Measurements from ENCODE around the gene AURKAIP1. TPM values are rescaled to one million over a fixed set of nuclear protein-coding genes. Genes with fewer than 3 reads are reported as not detected.
A peak's percentile ranks its signal among the peaks of the same experiment; 100 is the strongest.

Gene AURKAIP1
- total and polyA plus RNA-seq, 8 donors = 50.9 to 281 (median 140) TPM

GRCh38 chr1:1399187-1399871, 24.3 kb upstream of the AURKAIP1 start, which contains the start of gene CCNL2:
CCNL2 (minus strand) TSS chr1:1399335; CDS start chr1:1399306, 29 bp downstream.
- TF ChIP-seq EP300 (IDR thresholded peaks at IDR 0.05) (no peak), POLR2AphosphoS5 (IDR thresholded peaks at IDR 0.05) (peak in 2 of 3 donors; percentile 77 to 94), CTCF (IDR thresholded peaks at IDR 0.05) (peak in 5 of 7 experiments; percentile 56 to 81 (median 65)), POLR2A (IDR thresholded peaks at IDR 0.05) (no peak)
- intact Hi-C loops (cut with DNase I; ENCODE audit: low total_unique reads) = no loop called here
- DNase-seq = peak; percentile 99 to 100
- H3K36me3 ChIP-seq = peaks cover 62 to 77% (median 75%) of the 10 kb centered on the region in 4 donors
- peaks cover 26 to 78% (median 59%) of the 10 kb centered on the region in 4 donors for H3K4me1 ChIP-seq
- H3K4me3 ChIP-seq = peak within 1 kb of the TSS; percentile 87 to 100 (median 99)
- WGBS, 5 donors = 0 to 1% (median 0%) methylated on average over 22 to 86 of the region's 86 CpGs
- no peaks in the 10 kb centered on the region for H3K27me3 ChIP-seq
- no peaks in the 10 kb centered on the region for H3K9me3 ChIP-seq
- H3K27ac ChIP-seq = peak within 1 kb of the TSS; percentile 84 to 94 (median 90)

- Histone ChIP-seq H3K4me1 (peaks cover 26 to 75% (median 58%) of the 10 kb centered on the region in 4 donors), H3K27me3 (no peaks in the 10 kb centered on the region), H3K9me3 (no peaks in the 10 kb centered on the region), H3K27ac (peak overlapping the region; percentile 81 to 94 (median 90)), H3K4me3 (peak overlapping the region; percentile 87 to 100 (median 99)), H3K36me3 (peaks cover 63 to 77% (median 75%) of the 10 kb centered on the region in 4 donors)
- no peak for DNase-seq
- TF ChIP-seq CTCF (IDR thresholded peaks at IDR 0.05) (no peak), POLR2A (IDR thresholded peaks at IDR 0.05) (no peak), EP300 (IDR thresholded peaks at IDR 0.05) (no peak), POLR2AphosphoS5 (IDR thresholded peaks at IDR 0.05) (no peak)
- 0 to 1% (median 0%) methylated on average over 5 to 54 of the region's 54 CpGs for WGBS, 5 donors
- intact Hi-C loops (cut with DNase I; ENCODE audit: low total_unique reads) = no loop called here
Observed at GRCh38 chr1:1398677-1399186, 23.7 kb upstream of the AURKAIP1 start.

- Histone ChIP-seq H3K4me1 (peaks cover 26 to 67% (median 59%) of the 10 kb centered on the region in 4 donors), H3K4me3 (peak overlapping the region; percentile 87 to 100 (median 99)), H3K36me3 (peaks cover 64 to 77% (median 75%) of the 10 kb centered on the region in 4 donors), H3K9me3 (no peaks in the 10 kb centered on the region), H3K27ac (peak overlapping the region in 4 of 5 donors; percentile 84 to 94 (median 90)), H3K27me3 (no peaks in the 10 kb centered on the region)
- DNase-seq = peak in 1 of 2 donors; percentile 41
- WGBS, 5 donors = 38 to 60% (median 46%) methylated on average over 17 to 19 of the region's 19 CpGs
- intact Hi-C loops (cut with DNase I; ENCODE audit: low total_unique reads) = no loop called here
- TF ChIP-seq EP300 (IDR thresholded peaks at IDR 0.05) (no peak), CTCF (IDR thresholded peaks at IDR 0.05) (no peak), POLR2AphosphoS5 (IDR thresholded peaks at IDR 0.05) (no peak), POLR2A (IDR thresholded peaks at IDR 0.05) (no peak)
Observed at GRCh38 chr1:1397839-1398523, 23.0 kb upstream of the AURKAIP1 start.

GRCh38 chr1:1395166-1395565, 20.2 kb upstream of the AURKAIP1 start:
- no peak for TF ChIP-seq EP300 (IDR thresholded peaks at IDR 0.05)
- TF ChIP-seq CTCF (IDR thresholded peaks at IDR 0.05) = no peak
- no peak for TF ChIP-seq POLR2A (IDR thresholded peaks at IDR 0.05)
- TF ChIP-seq POLR2AphosphoS5 (IDR thresholded peaks at IDR 0.05) = no peak
- Histone ChIP-seq H3K9me3 (no peaks in the 10 kb centered on the region), H3K27ac (no peak overlapping the region), H3K4me3 (no peak overlapping the region), H3K27me3 (no peaks in the 10 kb centered on the region), H3K36me3 (peaks cover 68 to 81% (median 78%) of the 10 kb centered on the region in 4 donors), H3K4me1 (peaks cover 17 to 46% (median 33%) of the 10 kb centered on the region in 4 donors)
- WGBS, 5 donors = 82 to 92% (median 90%) methylated on average over 11 of the region's 11 CpGs
- no peak for DNase-seq
- intact Hi-C loops (cut with DNase I; ENCODE audit: low total_unique reads) = no loop called here

All from stomach (tissue), 9 donors.